AG09309 (cell line): ENCODE measurements around the gene FKBP11.

Source experiments
- DNase-seq: peaks from one replicate; pipeline ENCODE4 v3.0.0-alpha.2; 2010; ENCODE audit warnings: low read depth
- H3K4me3 ChIP-seq: 2 replicates; pipeline ENCODE4 v1.5.1; 2011; ENCODE audit warnings: mild to moderate bottlenecking, low read depth, low read length, moderate library complexity; ENCODE audit not compliant: control insufficient read depth
- CTCF ChIP-seq: IDR thresholded peaks from 2 replicates; pipeline ENCODE4 v1.5.1; 2011; ENCODE audit warnings: mild to moderate bottlenecking, low read depth, low read length, inconsistent platforms; ENCODE audit not compliant: insufficient read depth, control insufficient read depth; ENCODE audit errors: missing control alignments

Gene FKBP11

GRCh38 chr12:48894271-48894670 lies 31.0 kb downstream of the FKBP11 start:
- no peak for DNase-seq
- TF ChIP-seq CTCF: no peak
- H3K4me3 ChIP-seq: no peak overlapping the region

GRCh38 chr12:48890657-48891418 lies 34.5 kb downstream of the FKBP11 start:
- H3K4me3 ChIP-seq: peak overlapping the region; percentile 41
- DNase-seq: no peak
- peak; percentile 98 for TF ChIP-seq CTCF

GRCh38 chr12:48889679-48890078 lies 35.6 kb downstream of the FKBP11 start:
- H3K4me3 ChIP-seq: no peak overlapping the region
- DNase-seq: no peak
- TF ChIP-seq CTCF: no peak

DNA sequence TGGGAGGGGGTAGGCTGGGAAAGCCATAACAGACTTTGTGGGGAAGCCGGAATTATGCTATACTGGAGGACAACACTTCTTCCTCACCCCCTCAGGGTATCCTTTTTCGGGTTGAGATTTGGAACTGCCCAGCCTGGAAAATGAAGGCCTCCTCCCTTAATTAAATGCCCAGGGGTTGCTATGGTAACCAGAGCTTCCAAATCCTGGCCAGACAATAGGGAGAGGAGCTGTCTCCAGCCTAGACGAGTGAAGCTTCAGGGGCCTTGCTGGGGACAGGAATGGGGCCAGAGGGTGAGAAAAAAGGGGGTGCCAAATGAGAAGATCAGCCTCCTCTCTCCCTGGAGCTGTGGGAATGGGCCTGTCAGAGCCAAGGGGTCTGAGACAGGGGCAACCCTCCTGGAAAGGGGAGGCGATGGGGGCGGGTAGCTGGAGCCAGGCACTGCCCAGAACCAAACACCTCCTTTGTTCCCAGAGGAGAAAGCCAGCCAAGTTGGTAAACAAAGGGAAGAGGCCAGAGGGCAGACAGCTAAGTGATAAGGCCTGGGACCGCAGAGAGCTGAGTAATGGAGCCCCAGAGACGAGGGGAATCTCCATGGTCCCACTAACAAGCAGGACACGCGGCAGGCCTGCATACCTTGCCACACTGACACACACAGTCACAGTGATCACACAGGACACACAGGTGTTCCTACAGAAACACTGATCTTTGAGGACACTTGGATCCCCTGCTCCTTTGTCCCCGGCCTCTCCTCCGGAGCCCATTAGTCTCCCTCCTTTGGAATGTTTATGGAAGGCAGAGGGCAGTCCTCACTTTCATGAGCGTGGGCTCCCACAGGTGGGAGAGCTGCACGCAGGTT lies 41.8 kb downstream of the FKBP11 start:
- no peak for DNase-seq
- TF ChIP-seq CTCF: no peak
- no peak overlapping the region for H3K4me3 ChIP-seq

DNA sequence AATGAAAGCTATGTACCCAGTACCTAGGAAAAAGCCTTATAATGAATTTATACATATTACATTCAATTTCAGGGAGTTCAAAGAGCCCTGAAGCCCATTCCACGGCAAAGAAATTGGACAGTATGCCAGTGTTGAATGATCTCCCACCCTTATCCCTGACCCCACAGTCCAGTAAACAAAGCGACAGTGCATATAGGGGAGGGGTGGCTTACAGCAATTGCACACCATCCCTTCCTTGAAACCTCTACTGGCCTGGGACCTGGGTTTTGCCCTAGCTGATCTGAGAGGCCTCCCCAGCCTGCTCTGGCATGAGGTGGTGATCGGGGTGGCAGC lies 42.4 kb downstream of the FKBP11 start:
- no peak for DNase-seq
- no peak for TF ChIP-seq CTCF
- no peak overlapping the region for H3K4me3 ChIP-seq

DNA sequence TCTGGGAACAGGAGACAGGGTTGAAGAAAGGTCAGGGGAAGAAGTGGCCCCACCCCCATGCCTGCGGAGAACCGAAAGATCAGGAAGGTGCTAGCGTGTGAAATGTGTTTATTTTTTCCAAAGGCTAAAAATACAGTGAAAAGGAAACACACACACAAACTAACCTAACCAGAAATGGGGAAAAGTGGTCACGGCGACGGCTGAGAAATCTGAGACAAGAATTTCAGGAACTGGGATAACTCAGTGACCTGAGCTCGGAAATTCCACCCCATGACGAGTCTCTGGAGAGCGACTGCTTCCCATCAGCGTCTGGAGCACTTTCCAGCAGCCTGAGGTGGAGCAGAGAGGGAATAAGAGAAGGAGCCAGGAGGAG lies 43.0 kb downstream of the FKBP11 start:
- H3K4me3 ChIP-seq: peak overlapping the region; percentile 15
- no peak for TF ChIP-seq CTCF
- no peak for DNase-seq
